GM23248 (cell line): ENCODE data around the gene HSPH1. TPM values are rescaled to one million over a fixed set of nuclear protein-coding genes. Genes with fewer than 3 reads are reported as not detected.

Experiments
- DNase-seq: peaks from one replicate; pipeline ENCODE4 v3.0.0-alpha.2; 2015
- H2AFZ ChIP-seq: fragments of 200-600 bp; sonication (generic); 2 replicates; pipeline ENCODE4 v1.6.1; 2016; ENCODE audit warnings: antibody characterized with exemption
- H3F3A ChIP-seq: fragments of 200-600 bp; sonication (generic); 2 replicates; pipeline ENCODE4 v1.6.1; 2016; ENCODE audit warnings: mild to moderate bottlenecking, antibody characterized with exemption, mixed run types; ENCODE audit not compliant: insufficient read depth
- H3K27ac ChIP-seq: fragments of 200-600 bp; sonication (generic); 2 replicates; pipeline ENCODE4 v1.5.1; 2016; ENCODE audit warnings: mild to moderate bottlenecking
- H3K27me3 ChIP-seq: fragments of 200-600 bp; sonication (generic); replicated peaks from 2 replicates; pipeline ENCODE4 v1.6.1; 2016; ENCODE audit warnings: mild to moderate bottlenecking; ENCODE audit not compliant: insufficient read depth
- H3K36me3 ChIP-seq: fragments of 200-600 bp; sonication (generic); 2 replicates; pipeline ENCODE4 v1.6.1; 2016; ENCODE audit warnings: low read depth, mild to moderate bottlenecking
- H3K4me1 ChIP-seq: fragments of 200-600 bp; sonication (generic); 2 replicates; pipeline ENCODE4 v1.6.1; 2016; ENCODE audit warnings: mild to moderate bottlenecking; ENCODE audit not compliant: insufficient read depth
- H3K4me2 ChIP-seq: fragments of 200-600 bp; sonication (generic); one replicate; pipeline ENCODE4 v1.6.1; 2016; ENCODE audit warnings: mild to moderate bottlenecking; ENCODE audit not compliant: unreplicated experiment
- H3K4me3 ChIP-seq: fragments of 200-600 bp; sonication (generic); 2 replicates; pipeline ENCODE4 v1.5.1; 2016; ENCODE audit warnings: mild to moderate bottlenecking
- H3K79me2 ChIP-seq: fragments of 200-600 bp; sonication (generic); 2 replicates; pipeline ENCODE4 v1.6.1; 2016; ENCODE audit warnings: mild to moderate bottlenecking; ENCODE audit not compliant: insufficient read depth
- H3K9ac ChIP-seq: fragments of 200-600 bp; sonication (generic); 2 replicates; pipeline ENCODE4 v1.6.1; 2016; ENCODE audit warnings: mild to moderate bottlenecking
- H3K9me2 ChIP-seq: fragments of 200-600 bp; sonication (generic); 2 replicates; pipeline ENCODE4 v1.6.1; 2016; ENCODE audit warnings: mixed run types, mild to moderate bottlenecking, moderate library complexity; ENCODE audit not compliant: insufficient read depth
- H3K9me3 ChIP-seq: fragments of 200-600 bp; sonication (generic); one replicate; pipeline ENCODE4 v1.6.1; 2017; ENCODE audit warnings: low read depth
- H4K20me1 ChIP-seq: fragments of 200-600 bp; sonication (generic); 2 replicates; pipeline ENCODE4 v1.6.0; 2016; ENCODE audit not compliant: insufficient read depth
- EZH2 ChIP-seq: fragments of 200-600 bp; sonication (generic); IDR thresholded peaks from 2 replicates; pipeline ENCODE4 v1.6.1; 2018; ENCODE audit warnings: antibody characterized with exemption, mild to moderate bottlenecking; ENCODE audit not compliant: insufficient read depth, poor library complexity, severe bottlenecking
- EZH2phosphoT487 ChIP-seq: fragments of 200-600 bp; sonication (generic); IDR thresholded peaks from 2 replicates; pipeline ENCODE4 v1.6.1; 2018; ENCODE audit warnings: antibody characterized with exemption, moderate library complexity, mild to moderate bottlenecking, low read depth; ENCODE audit not compliant: insufficient read depth
- WGBS, 2 experiments: methylation state at CpG; one replicate each; pipeline ENCODE4 v1.1.6; 2015 to 2017; ENCODE audit warnings: low lambda C conversion rate in 2 of 2, low coverage in 1 of 2; ENCODE audit errors: missing lambda C conversion rate in 2 of 2; 5-methylcytosine and 5-hydroxymethylcytosine counted together
- in situ Hi-C: fragments of 300-500 bp; cut with MboI; formaldehyde crosslinking; loops from 2 replicates; pipeline ENCODE4 v1.15.0; 2020
- polyA plus RNA-seq: library from polyadenylated mRNA; unstranded; fragments of >200 nt; fragmentation: Nextera tagmentation; extraction: Ambion mirVana; gene quantifications from 2 replicates; pipeline ENCODE4 v1.2.1, GENCODE V29; 2016
- total RNA-seq: library from RNA; depleted of rRNA; stranded (reverse); fragments of >200 nt; shearing (Covaris generic); gene quantifications from 2 replicates; pipeline ENCODE4 v1.2.3, GENCODE V29; 2014; rRNA removed

HSPH1 gene
- total RNA-seq (35.5 and 35.9 TPM in 2 replicates), polyA plus RNA-seq (46.7 and 46.8 TPM in 2 replicates)

GRCh38 chr13:31161557-31162150 lies at the start of gene HSPH1:
Gene HSPH1, minus strand, starts transcription at chr13:31161904. Its CDS starts 322 bp downstream, at chr13:31161582.
- H3K4me3 ChIP-seq, result peak within 1 kb of the TSS; percentile 97
- H3K9ac ChIP-seq, result peak within 1 kb of the TSS; percentile 91
- peak within 1 kb of the TSS; percentile 97 for H3K4me2 ChIP-seq
- H3K79me2 ChIP-seq, result peaks cover 41% of the 10 kb centered on the region
- peaks cover 9% of the 10 kb centered on the region for H3K36me3 ChIP-seq
- in situ Hi-C loops, result no loop called here
- H3K4me1 ChIP-seq, result peaks cover 21% of the 10 kb centered on the region
- TF ChIP-seq EZH2phosphoT487 (no peak), EZH2 (no peak)
- peaks cover 5% of the 10 kb centered on the region; the same call in 1 of the 2 replicates for H4K20me1 ChIP-seq
- H3K9me3 ChIP-seq, result no peaks in the 10 kb centered on the region
- H3K27ac ChIP-seq, result peak within 1 kb of the TSS; percentile 90
- peak; percentile 99 for DNase-seq
- H3K9me2 ChIP-seq, result no peaks in the 10 kb centered on the region
- WGBS, 2 experiments, result 1% methylated on average over 53 of the region's 54 CpGs
- peak within 1 kb of the TSS; percentile 95 for H2AFZ ChIP-seq
- no peaks in the 10 kb centered on the region for H3K27me3 ChIP-seq
- H3F3A ChIP-seq, result peaks cover 27% of the 10 kb centered on the region

- H3F3A ChIP-seq, result peaks cover 26% of the 10 kb centered on the region
- H4K20me1 ChIP-seq, result no peaks in the 10 kb centered on the region
- no peaks in the 10 kb centered on the region for H3K36me3 ChIP-seq
- H3K9ac ChIP-seq, result no peak overlapping the region
- WGBS, 2 experiments, result 16 to 17% methylated on average over 4 of the region's 4 CpGs
- TF ChIP-seq EZH2phosphoT487 (no peak), EZH2 (no peak)
- no peak overlapping the region for H3K27ac ChIP-seq
- H2AFZ ChIP-seq, result peak overlapping the region; percentile 4; the same call in 1 of the 2 replicates
- peaks cover 34% of the 10 kb centered on the region for H3K79me2 ChIP-seq
- H3K4me3 ChIP-seq, result peak overlapping the region; percentile 19; the same call in 1 of the 2 replicates
- peak overlapping the region; percentile 30 for H3K4me2 ChIP-seq
- in situ Hi-C loops, result no loop called here
- no peaks in the 10 kb centered on the region for H3K27me3 ChIP-seq
- no peak for DNase-seq
- peaks cover 37% of the 10 kb centered on the region for H3K4me1 ChIP-seq
- H3K9me2 ChIP-seq, result no peaks in the 10 kb centered on the region
- no peaks in the 10 kb centered on the region for H3K9me3 ChIP-seq
These were observed 48.1 kb upstream of the HSPH1 start for GRCh38 chr13:31209841-31210210.

GRCh38 chr13:31209172-31209840 lies 47.6 kb upstream of the HSPH1 start:
- Histone ChIP-seq H3F3A (peaks cover 21% of the 10 kb centered on the region), H3K9me2 (no peaks in the 10 kb centered on the region), H3K4me1 (peaks cover 37% of the 10 kb centered on the region), H4K20me1 (no peaks in the 10 kb centered on the region), H3K79me2 (peaks cover 37% of the 10 kb centered on the region), H3K9me3 (no peaks in the 10 kb centered on the region), H3K9ac (no peak overlapping the region), H3K27me3 (no peaks in the 10 kb centered on the region), H3K4me3 (peak overlapping the region; percentile 19; the same call in 1 of the 2 replicates), H3K4me2 (peak overlapping the region; percentile 30), H3K36me3 (no peaks in the 10 kb centered on the region), H2AFZ (peak overlapping the region; percentile 4; the same call in 1 of the 2 replicates), H3K27ac (no peak overlapping the region)
- in situ Hi-C loops, result no loop called here
- WGBS, 2 experiments, result 15 to 18% methylated on average over 8 of the region's 8 CpGs
- peak; percentile 79 for DNase-seq
- TF ChIP-seq EZH2phosphoT487 (no peak), EZH2 (no peak)

- no peak overlapping the region for H3K4me2 ChIP-seq
- H2AFZ ChIP-seq, result no peak overlapping the region
- H3K36me3 ChIP-seq, result no peaks in the 10 kb centered on the region
- 56 to 61% methylated on average over 8 to 12 of the region's 12 CpGs for WGBS, 2 experiments
- in situ Hi-C loops, result no loop called here
- no peaks in the 10 kb centered on the region for H3K9me3 ChIP-seq
- H3K27me3 ChIP-seq, result no peaks in the 10 kb centered on the region
- peaks cover 37% of the 10 kb centered on the region for H3K4me1 ChIP-seq
- no peak overlapping the region for H3K9ac ChIP-seq
- no peak overlapping the region for H3K27ac ChIP-seq
- peaks cover 14% of the 10 kb centered on the region for H3F3A ChIP-seq
- H3K9me2 ChIP-seq, result no peaks in the 10 kb centered on the region
- DNase-seq, result no peak
- TF ChIP-seq EZH2 (no peak), EZH2phosphoT487 (no peak)
- H3K79me2 ChIP-seq, result peaks cover 43% of the 10 kb centered on the region
- no peak overlapping the region for H3K4me3 ChIP-seq
- no peaks in the 10 kb centered on the region for H4K20me1 ChIP-seq
These were observed 46.9 kb upstream of the HSPH1 start for GRCh38 chr13:31208559-31209122.
